GM21390 (cell line): Measurements from ENCODE around the gene P2RX3.
"Not testable (repeated sequence)": the region's sequence is repeated elsewhere in the genome, so short reads cannot be mapped to it uniquely, and the experiment has no call there.

Experiments used
- ATAC-seq: cut with Tn5 transposase; IDR thresholded peaks from one replicate; pipeline ENCODE4 v1.9.1; 2021; ENCODE audit not compliant: unreplicated experiment

Gene P2RX3

GRCh38 chr11:57324154-57324885, 13.8 kb upstream of the P2RX3 start:
- no peak for ATAC-seq

- ATAC-seq = peak; percentile 88
Observed at GRCh38 chr11:57324886-57325734, 13.0 kb upstream of the P2RX3 start, which contains the start of gene TNKS1BP1. TNKS1BP1 (minus strand) TSS chr11:57324952; CDS start chr11:57321885, 3,067 bp downstream.

GRCh38 chr11:57325735-57326048, 12.5 kb upstream of the P2RX3 start:
- no peak for ATAC-seq

- no peak for ATAC-seq
Observed at GRCh38 chr11:57327721-57328120, 10.4 kb upstream of the P2RX3 start.

- ATAC-seq = no peak
Observed at GRCh38 chr11:57330029-57330428, 8.1 kb upstream of the P2RX3 start.

GRCh38 chr11:57331720-57332119, 6.4 kb upstream of the P2RX3 start:
- ATAC-seq = no peak

- no peak for ATAC-seq
Observed at GRCh38 chr11:57332694-57333440, 5.3 kb upstream of the P2RX3 start.

- ATAC-seq = peak; percentile 0
Observed at GRCh38 chr11:57335023-57335342, 3.2 kb upstream of the P2RX3 start.

- ATAC-seq = peak; percentile 100
Observed at GRCh38 chr11:57335343-57336110, 2.6 kb upstream of the P2RX3 start, which contains the start of gene SSRP1. SSRP1 (minus strand) TSS chr11:57335892; CDS start chr11:57335121, 771 bp downstream.

- ATAC-seq = peak; percentile 1
Observed at GRCh38 chr11:57336111-57336666, 2.0 kb upstream of the P2RX3 start.

GRCh38 chr11:57336856-57337255, 1.3 kb upstream of the P2RX3 start:
- not testable (repeated sequence) for ATAC-seq

GRCh38 chr11:57339328-57339727, 1.2 kb downstream of the P2RX3 start:
- ATAC-seq = no peak

- ATAC-seq = no peak
Observed at GRCh38 chr11:57340039-57340615, 2.0 kb downstream of the P2RX3 start.

- ATAC-seq = no peak
Observed at GRCh38 chr11:57341250-57341808, 3.2 kb downstream of the P2RX3 start.

- ATAC-seq = no peak
Observed at GRCh38 chr11:57342702-57343101, 4.5 kb downstream of the P2RX3 start.

GRCh38 chr11:57343825-57344224, 5.7 kb downstream of the P2RX3 start:
- ATAC-seq = no peak

GRCh38 chr11:57344826-57345225, 6.7 kb downstream of the P2RX3 start:
- ATAC-seq = no peak

- peak; percentile 81 for ATAC-seq
Observed at GRCh38 chr11:57345555-57346211, 7.5 kb downstream of the P2RX3 start.

- ATAC-seq = no peak
Observed at GRCh38 chr11:57347336-57347735, 9.2 kb downstream of the P2RX3 start.
